ENCODE results near the gene LYPLAL1. TPM values are rescaled to one million over a fixed set of nuclear protein-coding genes. Genes with fewer than 3 reads are reported as not detected.

LYPLAL1 gene
- total RNA-seq, 4 donors from 2014 or later = 25.6 to 64.9 (median 49.9) TPM

- H3K9me3 ChIP-seq = no peaks in the 10 kb centered on the region
- H3K4me3 ChIP-seq = no peak overlapping the region
- H3K27ac ChIP-seq = no peak overlapping the region
- no peak for DNase-seq
- H3K27me3 ChIP-seq = no peaks in the 10 kb centered on the region
- TF ChIP-seq POLR2A (IDR thresholded peaks at IDR 0.05) = no peak
- no peak for TF ChIP-seq CTCF (IDR thresholded peaks at IDR 0.05)
- H3K4me1 ChIP-seq = no peaks in the 10 kb centered on the region
- no peaks in the 10 kb centered on the region for H3K36me3 ChIP-seq
- intact Hi-C loops (cut with DNase I; ENCODE audit: low total_unique reads) = no loop called here
Observed at GRCh38 chr1:219151467-219151866, 22.2 kb upstream of the LYPLAL1 start.

GRCh38 chr1:219152751-219153150 lies 20.9 kb upstream of the LYPLAL1 start:
- H3K4me1 ChIP-seq = no peaks in the 10 kb centered on the region
- no peaks in the 10 kb centered on the region for H3K9me3 ChIP-seq
- H3K27me3 ChIP-seq = no peaks in the 10 kb centered on the region
- TF ChIP-seq POLR2A (IDR thresholded peaks at IDR 0.05) (no peak), CTCF (IDR thresholded peaks at IDR 0.05) (no peak)
- intact Hi-C loops (cut with DNase I; ENCODE audit: low total_unique reads) = no loop called here
- H3K4me3 ChIP-seq = no peak overlapping the region
- H3K36me3 ChIP-seq = no peaks in the 10 kb centered on the region
- DNase-seq = no peak
- H3K27ac ChIP-seq = no peak overlapping the region

GRCh38 chr1:219153723-219154122 lies 20.0 kb upstream of the LYPLAL1 start:
- TF ChIP-seq CTCF (IDR thresholded peaks at IDR 0.05) (no peak), POLR2A (IDR thresholded peaks at IDR 0.05) (no peak)
- intact Hi-C loops (cut with DNase I; ENCODE audit: low total_unique reads) = no loop called here
- no peaks in the 10 kb centered on the region for H3K4me1 ChIP-seq
- DNase-seq = no peak
- H3K27me3 ChIP-seq = no peaks in the 10 kb centered on the region
- no peak overlapping the region for H3K4me3 ChIP-seq
- H3K9me3 ChIP-seq = no peaks in the 10 kb centered on the region
- H3K36me3 ChIP-seq = no peaks in the 10 kb centered on the region
- H3K27ac ChIP-seq = no peak overlapping the region

GRCh38 chr1:219155135-219155534 lies 18.5 kb upstream of the LYPLAL1 start:
- no peaks in the 10 kb centered on the region for H3K4me1 ChIP-seq
- TF ChIP-seq POLR2A (IDR thresholded peaks at IDR 0.05) = no peak
- no peak for TF ChIP-seq CTCF (IDR thresholded peaks at IDR 0.05)

GRCh38 chr1:219159946-219160645 lies 13.6 kb upstream of the LYPLAL1 start:
- TF ChIP-seq CTCF (IDR thresholded peaks at IDR 0.05) (no peak), POLR2A (IDR thresholded peaks at IDR 0.05) (no peak)
- Histone ChIP-seq H3K9me3 (no peaks in the 10 kb centered on the region), H3K27ac (no peak overlapping the region), H3K4me1 (no peaks in the 10 kb centered on the region), H3K4me3 (no peak overlapping the region), H3K36me3 (no peaks in the 10 kb centered on the region), H3K27me3 (no peaks in the 10 kb centered on the region)
- no peak for DNase-seq
- intact Hi-C loops (cut with DNase I; ENCODE audit: low total_unique reads) = no loop called here

More at GRCh38 chr1:219155135-219155534, 18.5 kb upstream of the LYPLAL1 start:
- no peaks in the 10 kb centered on the region for H3K27me3 ChIP-seq
- no peak for DNase-seq
- H3K36me3 ChIP-seq = no peaks in the 10 kb centered on the region
- no peaks in the 10 kb centered on the region for H3K9me3 ChIP-seq
- intact Hi-C loops (cut with DNase I; ENCODE audit: low total_unique reads) = no loop called here
- H3K27ac ChIP-seq = no peak overlapping the region
- H3K4me3 ChIP-seq = no peak overlapping the region
